GM12891 (cell line): ENCODE results near the gene PNLIPRP2.

Source experiments
- POLR2A ChIP-seq: IDR thresholded peaks from 2 replicates; pipeline ENCODE4 v1.6.1; 2011; ENCODE audit warnings: low read depth, low read length, control low read depth
- POLR2AphosphoS5 ChIP-seq: IDR thresholded peaks from 2 replicates; pipeline ENCODE4 v1.6.1; 2011; ENCODE audit warnings: low read depth, low read length, control low read depth
- SPI1 ChIP-seq: IDR thresholded peaks from 2 replicates; pipeline ENCODE4 v1.6.1; 2011; ENCODE audit warnings: low read depth, low read length, control low read depth
- TAF1 ChIP-seq: IDR thresholded peaks from 2 replicates; pipeline ENCODE4 v1.6.1; 2011; ENCODE audit warnings: low read depth, low read length, control low read depth

GRCh38 chr10:116685807-116686206, 65.1 kb downstream of the PNLIPRP2 start:
- TF ChIP-seq POLR2AphosphoS5 (no peak), POLR2A (no peak), TAF1 (no peak), SPI1 (no peak)
